Measurements from ENCODE around the gene CPM.

DNA sequence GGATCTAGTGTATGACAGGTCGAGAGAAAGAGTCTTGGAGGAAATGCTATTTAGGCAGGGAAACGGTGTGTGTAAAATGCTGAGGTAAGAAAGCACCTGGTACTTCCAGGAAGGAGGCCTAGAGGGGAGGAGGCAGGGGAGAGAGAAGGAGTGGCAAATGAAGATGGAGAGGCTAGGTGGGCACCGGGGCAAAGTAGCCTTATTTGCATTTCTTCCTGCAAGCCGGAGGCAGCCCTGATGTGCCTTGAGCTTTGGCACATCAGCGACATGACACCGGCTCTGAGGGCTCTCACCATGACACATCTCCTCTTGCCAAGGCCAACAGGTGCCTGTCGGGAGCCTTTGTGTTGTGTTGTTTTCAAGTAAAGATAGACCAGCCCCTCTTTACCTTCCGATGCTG, 61.6 kb downstream of the CPM start:
- TF ChIP-seq GATA3 (IDR thresholded peaks at IDR 0.05; ENCODE audit: low read depth, low read length) (no peak), GATA2 (IDR thresholded peaks at IDR 0.05; ENCODE audit: low read depth, low read length) (no peak)
